ENCODE measurements around the gene ENDOG. TPM values are rescaled to one million over a fixed set of nuclear protein-coding genes. Genes with fewer than 3 reads are reported as not detected.
"Not testable (repeated sequence)": the region's sequence is repeated elsewhere in the genome, so short reads cannot be mapped to it uniquely, and the experiment has no call there.

ENDOG gene
- total RNA-seq, 4 donors from 2014 or later, result 2.1 to 22.0 (median 9.1) TPM

DNA sequence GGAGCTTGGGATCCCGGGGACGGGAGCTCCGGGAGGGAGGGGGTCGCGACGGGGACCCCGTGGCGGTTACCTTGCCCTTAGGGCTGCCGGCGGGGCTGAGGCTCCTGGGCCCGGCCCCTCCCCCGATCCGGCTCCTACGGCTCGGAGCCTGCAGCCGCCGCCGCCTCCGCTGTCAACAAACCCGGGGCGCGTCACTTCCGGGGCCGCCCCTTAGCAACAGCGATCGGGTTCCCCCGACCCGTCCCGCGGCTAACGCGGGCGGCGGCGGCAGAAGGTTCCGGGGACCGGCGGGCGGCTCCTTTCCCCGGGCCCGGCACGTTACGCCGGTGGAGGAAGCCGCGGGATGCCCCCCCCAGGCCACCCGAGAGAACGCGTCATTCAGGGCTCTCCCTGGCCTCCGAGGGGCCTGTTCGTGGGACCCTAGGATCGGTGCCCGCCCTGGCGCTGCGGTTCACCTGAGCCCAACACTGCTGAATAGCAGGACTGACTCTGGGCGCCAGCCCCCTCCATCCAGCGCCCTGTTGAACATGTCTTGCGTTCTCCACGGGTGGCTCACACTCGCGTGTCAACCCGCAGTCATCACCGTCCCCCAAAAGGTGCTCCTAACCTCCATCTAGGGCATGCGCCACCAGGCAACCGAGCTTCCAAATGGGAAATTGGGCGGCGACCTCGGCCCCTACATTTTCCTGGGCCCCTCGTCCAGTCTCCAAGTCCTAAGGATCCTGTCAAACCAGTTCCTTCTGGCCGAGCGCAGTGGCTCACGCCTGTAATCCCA lies 46.4 kb upstream of the ENDOG start, which contains the start of gene ZER1:
Gene ZER1 (minus strand): TSS at position 183 of the 775 bp plus-strand sequence. CDS start 16,362 bp downstream, outside the sequence.
- TF ChIP-seq, protein P1, sequence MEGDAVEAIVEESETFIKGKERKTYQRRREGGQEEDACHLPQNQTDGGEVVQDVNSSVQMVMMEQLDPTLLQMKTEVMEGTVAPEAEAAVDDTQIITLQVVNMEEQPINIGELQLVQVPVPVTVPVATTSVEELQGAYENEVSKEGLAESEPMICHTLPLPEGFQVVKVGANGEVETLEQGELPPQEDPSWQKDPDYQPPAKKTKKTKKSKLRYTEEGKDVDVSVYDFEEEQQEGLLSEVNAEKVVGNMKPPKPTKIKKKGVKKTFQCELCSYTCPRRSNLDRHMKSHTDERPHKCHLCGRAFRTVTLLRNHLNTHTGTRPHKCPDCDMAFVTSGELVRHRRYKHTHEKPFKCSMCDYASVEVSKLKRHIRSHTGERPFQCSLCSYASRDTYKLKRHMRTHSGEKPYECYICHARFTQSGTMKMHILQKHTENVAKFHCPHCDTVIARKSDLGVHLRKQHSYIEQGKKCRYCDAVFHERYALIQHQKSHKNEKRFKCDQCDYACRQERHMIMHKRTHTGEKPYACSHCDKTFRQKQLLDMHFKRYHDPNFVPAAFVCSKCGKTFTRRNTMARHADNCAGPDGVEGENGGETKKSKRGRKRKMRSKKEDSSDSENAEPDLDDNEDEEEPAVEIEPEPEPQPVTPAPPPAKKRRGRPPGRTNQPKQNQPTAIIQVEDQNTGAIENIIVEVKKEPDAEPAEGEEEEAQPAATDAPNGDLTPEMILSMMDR (IDR thresholded peaks at IDR 0.05), result peak in 3 of 4 experiments; percentile 3 to 38 (median 6)
- peak; percentile 76 to 81 for TF ChIP-seq POLR2A (IDR thresholded peaks at IDR 0.05)
- intact Hi-C loops (cut with DNase I; ENCODE audit: low total_unique reads), result no loop called here
- no peaks in the 10 kb centered on the region for H3K36me3 ChIP-seq
- no peaks in the 10 kb centered on the region for H3K27me3 ChIP-seq
- peak; percentile 90 to 91 for DNase-seq
- H3K4me3 ChIP-seq, result peak within 1 kb of the TSS; percentile 94 to 95
- H3K27ac ChIP-seq, result peak within 1 kb of the TSS; percentile 90 to 91
- H3K9me3 ChIP-seq, result no peaks in the 10 kb centered on the region
- no peaks in the 10 kb centered on the region for H3K4me1 ChIP-seq

DNA sequence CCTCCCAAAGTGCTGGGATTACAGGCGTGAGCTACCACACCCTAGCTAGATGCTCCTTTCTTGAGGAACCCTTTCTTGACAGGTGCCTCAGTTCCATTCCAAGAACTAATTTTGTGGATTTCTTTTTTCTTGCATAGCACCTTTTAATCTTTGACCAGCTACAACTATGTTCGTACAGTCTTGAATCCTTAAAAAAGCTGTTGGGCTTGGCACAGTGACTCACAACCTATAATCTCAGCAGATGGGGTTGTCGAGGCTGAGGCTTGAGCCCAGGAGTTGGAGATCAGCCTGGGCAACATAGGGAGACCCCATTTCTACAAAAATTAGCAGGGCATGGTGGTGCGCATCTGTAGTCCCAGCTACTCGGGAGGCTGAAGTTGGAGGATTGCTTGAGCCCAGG lies 45.3 kb upstream of the ENDOG start:
- Histone ChIP-seq H3K9me3 (no peaks in the 10 kb centered on the region), H3K36me3 (no peaks in the 10 kb centered on the region), H3K4me3 (no peak overlapping the region), H3K4me1 (no peaks in the 10 kb centered on the region), H3K27me3 (no peaks in the 10 kb centered on the region), H3K27ac (no peak overlapping the region)
- DNase-seq, result no peak
- TF ChIP-seq, protein P1 (IDR thresholded peaks at IDR 0.05), result no peak
- TF ChIP-seq POLR2A (IDR thresholded peaks at IDR 0.05), result no peak
- intact Hi-C loops (cut with DNase I; ENCODE audit: low total_unique reads), result no loop called here

DNA sequence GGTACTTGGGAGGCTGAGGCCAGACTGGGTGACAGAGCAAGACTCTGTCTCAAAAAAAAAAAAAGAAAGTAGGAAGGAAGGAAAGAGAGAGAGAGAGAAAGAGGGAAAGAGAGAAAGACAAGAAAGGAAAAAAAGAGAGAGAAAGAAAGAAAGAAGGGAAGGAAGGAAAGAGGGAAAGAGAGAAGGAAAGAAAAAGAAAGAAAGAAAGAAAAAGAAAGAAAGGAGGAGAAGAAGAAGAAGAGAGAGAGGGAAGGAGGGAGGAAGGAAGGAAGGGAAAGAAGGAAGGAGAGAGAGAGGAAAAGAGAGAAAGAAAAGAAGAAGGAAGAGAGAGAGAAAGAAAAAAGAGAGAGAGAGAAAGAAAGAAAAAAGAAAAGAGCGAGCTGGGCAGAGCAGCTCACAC lies 43.5 kb upstream of the ENDOG start:
- H3K4me1 ChIP-seq, result no peaks in the 10 kb centered on the region
- no peak overlapping the region for H3K27ac ChIP-seq
- no peak for TF ChIP-seq POLR2A (IDR thresholded peaks at IDR 0.05)
- TF ChIP-seq, protein P1 (IDR thresholded peaks at IDR 0.05), result no peak
- intact Hi-C loops (cut with DNase I; ENCODE audit: low total_unique reads), result no loop called here
- no peaks in the 10 kb centered on the region for H3K27me3 ChIP-seq
- H3K4me3 ChIP-seq, result no peak overlapping the region
- no peaks in the 10 kb centered on the region for H3K9me3 ChIP-seq
- no peak for DNase-seq
- no peaks in the 10 kb centered on the region for H3K36me3 ChIP-seq

DNA sequence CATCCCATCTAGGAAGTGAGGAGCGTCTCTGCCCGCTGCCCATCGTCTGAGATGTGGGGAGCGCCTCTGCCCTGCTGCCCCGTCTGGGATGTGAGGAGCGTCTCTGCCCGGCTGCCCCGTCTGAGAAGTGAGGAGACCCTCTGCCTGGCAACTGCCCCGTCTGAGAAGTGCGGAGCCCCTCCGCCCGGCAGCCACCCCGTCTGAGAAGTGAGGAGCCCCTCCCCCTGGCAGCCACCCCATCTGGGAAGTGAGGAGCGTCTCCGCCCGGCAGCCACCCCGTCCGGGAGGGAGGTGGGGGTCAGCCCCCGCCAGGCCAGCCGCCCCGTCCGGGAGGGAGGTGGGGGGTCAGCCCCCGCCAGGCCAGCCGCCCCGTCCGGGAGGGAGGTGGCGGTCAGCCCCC lies 38.2 kb upstream of the ENDOG start:
- DNase-seq, result not testable (repeated sequence)

DNA sequence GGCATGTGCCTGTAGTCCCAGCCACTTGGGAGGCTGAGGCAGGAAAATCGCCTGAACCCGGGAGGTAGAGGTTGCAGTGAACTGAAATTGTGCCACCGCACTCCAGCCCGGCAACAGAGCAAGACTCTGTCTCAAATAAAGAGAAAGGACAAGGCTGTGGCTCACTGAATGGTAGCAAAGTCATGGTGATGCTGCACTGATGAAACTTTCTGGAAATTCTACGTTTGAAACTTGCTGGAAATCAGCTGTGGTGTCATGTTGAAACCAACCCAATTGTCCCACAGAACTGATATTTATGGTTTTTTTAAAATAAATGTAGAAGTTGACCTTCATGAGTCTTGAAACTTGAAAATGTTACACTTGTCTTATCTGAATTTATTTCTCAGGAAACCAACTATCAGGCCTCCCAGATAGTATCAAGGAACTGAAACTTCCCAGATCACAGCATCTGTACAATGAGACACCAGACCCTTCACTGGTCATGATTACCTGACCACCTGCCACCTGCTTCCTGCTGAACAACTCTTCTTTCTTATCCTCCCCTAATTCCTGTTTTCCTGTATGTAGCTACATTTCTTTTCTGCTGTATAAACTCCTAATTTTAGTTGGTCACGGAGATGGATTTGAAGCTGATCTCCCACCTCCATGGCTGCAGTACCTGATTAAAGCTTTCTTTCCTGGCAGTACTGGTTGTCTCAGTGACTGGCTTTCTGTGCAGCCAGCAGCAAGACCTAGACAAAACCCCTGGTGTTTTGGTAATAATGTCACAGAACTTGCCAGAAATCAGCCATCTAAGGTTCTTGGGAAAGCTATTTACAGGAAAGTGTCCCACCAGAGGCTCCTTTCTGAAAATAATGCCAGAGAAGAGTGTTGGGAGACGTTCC lies 36.9 kb upstream of the ENDOG start:
- H3K4me1 ChIP-seq, result no peaks in the 10 kb centered on the region
- no peak overlapping the region for H3K27ac ChIP-seq
- no peak overlapping the region for H3K4me3 ChIP-seq
- H3K9me3 ChIP-seq, result no peaks in the 10 kb centered on the region
- H3K36me3 ChIP-seq, result no peaks in the 10 kb centered on the region
- intact Hi-C loops (cut with DNase I; ENCODE audit: low total_unique reads), result no loop called here
- TF ChIP-seq, protein P1 (IDR thresholded peaks at IDR 0.05), result no peak
- no peak for TF ChIP-seq POLR2A (IDR thresholded peaks at IDR 0.05)
- H3K27me3 ChIP-seq, result no peaks in the 10 kb centered on the region
- no peak for DNase-seq

More for the DNA sequence above, 38.2 kb upstream of the ENDOG start:
- H3K27me3 ChIP-seq; intact Hi-C loops (cut with DNase I; ENCODE audit: low total_unique reads); H3K27ac ChIP-seq; H3K4me1 ChIP-seq; H3K9me3 ChIP-seq; H3K36me3 ChIP-seq; H3K4me3 ChIP-seq: not testable (repeated sequence)

Data from uterus (tissue), 4 donors.